ENCODE data around the gene IPPK.
"Not testable (repeated sequence)": the region's sequence is repeated elsewhere in the genome, so short reads cannot be mapped to it uniquely, and the experiment has no call there.

IPPK gene

DNA sequence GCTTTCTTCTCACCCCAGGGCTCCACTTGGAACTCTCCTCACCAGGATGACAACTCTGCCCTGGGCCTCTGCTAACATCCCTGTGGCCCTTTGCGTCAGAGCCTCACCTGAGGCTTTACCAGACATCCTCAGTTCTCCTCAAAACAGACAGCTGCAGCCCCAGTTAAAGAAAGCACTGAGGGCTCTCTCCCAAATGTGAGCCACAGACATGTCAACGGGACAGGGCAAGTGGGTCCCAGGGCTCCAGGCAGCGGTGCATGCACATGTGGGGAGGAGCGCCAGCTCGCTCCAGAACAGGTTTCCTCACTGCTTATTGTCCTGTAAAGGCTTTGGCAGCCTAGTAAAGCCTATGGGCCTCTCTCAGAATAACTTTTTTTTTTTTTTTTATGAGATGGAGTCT, 37.3 kb downstream of the IPPK start:
- TF ChIP-seq, protein P1, sequence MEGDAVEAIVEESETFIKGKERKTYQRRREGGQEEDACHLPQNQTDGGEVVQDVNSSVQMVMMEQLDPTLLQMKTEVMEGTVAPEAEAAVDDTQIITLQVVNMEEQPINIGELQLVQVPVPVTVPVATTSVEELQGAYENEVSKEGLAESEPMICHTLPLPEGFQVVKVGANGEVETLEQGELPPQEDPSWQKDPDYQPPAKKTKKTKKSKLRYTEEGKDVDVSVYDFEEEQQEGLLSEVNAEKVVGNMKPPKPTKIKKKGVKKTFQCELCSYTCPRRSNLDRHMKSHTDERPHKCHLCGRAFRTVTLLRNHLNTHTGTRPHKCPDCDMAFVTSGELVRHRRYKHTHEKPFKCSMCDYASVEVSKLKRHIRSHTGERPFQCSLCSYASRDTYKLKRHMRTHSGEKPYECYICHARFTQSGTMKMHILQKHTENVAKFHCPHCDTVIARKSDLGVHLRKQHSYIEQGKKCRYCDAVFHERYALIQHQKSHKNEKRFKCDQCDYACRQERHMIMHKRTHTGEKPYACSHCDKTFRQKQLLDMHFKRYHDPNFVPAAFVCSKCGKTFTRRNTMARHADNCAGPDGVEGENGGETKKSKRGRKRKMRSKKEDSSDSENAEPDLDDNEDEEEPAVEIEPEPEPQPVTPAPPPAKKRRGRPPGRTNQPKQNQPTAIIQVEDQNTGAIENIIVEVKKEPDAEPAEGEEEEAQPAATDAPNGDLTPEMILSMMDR (IDR thresholded peaks at IDR 0.05; ENCODE audit: low read depth, low read length, missing control alignments), result no peak
- in situ Hi-C loops (cut with HindIII; ENCODE audit: low sequenced_read_pairs), result no loop called here
- H3K4me3 ChIP-seq (ENCODE audit: low read depth, low read length), result no peak overlapping the region
- no peak for DNase-seq (ENCODE audit: low read depth)

DNA sequence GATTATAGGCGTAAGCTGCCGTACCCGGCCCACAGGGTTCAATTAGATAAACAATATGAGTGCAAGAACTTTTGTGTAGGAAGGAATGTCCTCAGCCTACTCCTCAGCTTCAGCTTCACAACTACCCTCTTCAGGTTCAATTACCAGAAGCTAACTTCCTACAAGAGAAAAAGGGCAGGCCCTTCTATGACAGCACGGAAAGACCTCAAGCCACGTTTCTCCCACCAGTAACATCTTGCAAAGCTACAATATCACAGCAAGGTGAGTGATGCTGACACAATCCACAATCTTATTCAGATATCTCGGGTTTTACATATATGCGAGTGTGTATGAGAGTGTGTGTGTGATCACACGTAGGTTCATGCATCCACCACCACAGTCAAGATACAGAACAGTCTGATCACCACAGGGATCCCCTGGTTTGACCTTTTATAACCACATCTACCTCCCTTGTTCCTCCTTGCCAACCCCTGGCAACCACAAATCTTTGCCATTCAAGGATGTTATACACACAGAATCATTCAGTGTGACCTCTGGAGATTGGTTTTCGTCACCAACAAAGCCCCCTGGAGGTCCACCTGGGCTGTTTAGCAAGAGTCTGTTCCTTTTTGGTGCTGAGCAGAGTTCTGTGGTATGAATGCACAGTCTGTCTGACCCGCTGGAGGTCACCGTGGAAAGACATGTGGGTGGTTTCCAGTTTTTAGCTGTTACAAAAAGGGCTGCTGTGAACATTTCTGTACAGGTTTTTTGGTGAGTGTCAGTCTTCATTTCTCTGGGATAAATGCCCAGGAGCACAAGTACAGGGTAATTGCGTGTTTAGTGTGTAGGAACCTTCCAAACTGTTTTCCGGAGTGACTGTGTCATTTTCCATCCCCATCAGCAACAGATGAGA, 38.2 kb downstream of the IPPK start:
- in situ Hi-C loops (cut with HindIII; ENCODE audit: low sequenced_read_pairs), result no loop called here
- peak; percentile 34 for DNase-seq (ENCODE audit: low read depth)
- TF ChIP-seq, protein P1 (IDR thresholded peaks at IDR 0.05; ENCODE audit: low read depth, low read length, missing control alignments), result no peak
- no peak overlapping the region for H3K4me3 ChIP-seq (ENCODE audit: low read depth, low read length)

DNA sequence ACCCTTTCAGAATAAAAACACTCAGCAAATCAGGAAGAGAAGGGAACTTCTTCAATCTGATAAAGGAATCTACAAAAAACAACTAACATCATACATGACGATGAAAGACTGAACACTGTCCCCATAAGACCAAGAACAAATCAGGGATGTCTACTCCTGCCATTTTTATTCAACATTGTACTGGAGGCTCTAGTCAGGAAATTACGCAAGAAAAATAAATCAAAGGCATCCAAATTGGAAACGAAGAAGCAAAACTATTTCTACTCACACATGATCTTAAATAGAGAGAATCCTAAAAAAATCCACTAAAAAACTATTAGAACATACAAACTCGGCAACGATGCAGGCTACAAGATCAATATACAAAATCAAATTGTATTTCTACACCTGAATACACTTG, 42.3 kb downstream of the IPPK start:
- DNase-seq (ENCODE audit: low read depth), result no peak
- no peak overlapping the region for H3K4me3 ChIP-seq (ENCODE audit: low read depth, low read length)
- TF ChIP-seq, protein P1 (IDR thresholded peaks at IDR 0.05; ENCODE audit: low read depth, low read length, missing control alignments), result no peak
- in situ Hi-C loops (cut with HindIII; ENCODE audit: low sequenced_read_pairs), result no loop called here

GRCh38 chr9:92626484-92626883, 43.4 kb downstream of the IPPK start:
- H3K4me3 ChIP-seq (ENCODE audit: low read depth, low read length), result no peak overlapping the region
- no peak for DNase-seq (ENCODE audit: low read depth)
- in situ Hi-C loops (cut with HindIII; ENCODE audit: low sequenced_read_pairs), result no loop called here
- TF ChIP-seq, protein P1 (IDR thresholded peaks at IDR 0.05; ENCODE audit: low read depth, low read length, missing control alignments), result no peak

DNA sequence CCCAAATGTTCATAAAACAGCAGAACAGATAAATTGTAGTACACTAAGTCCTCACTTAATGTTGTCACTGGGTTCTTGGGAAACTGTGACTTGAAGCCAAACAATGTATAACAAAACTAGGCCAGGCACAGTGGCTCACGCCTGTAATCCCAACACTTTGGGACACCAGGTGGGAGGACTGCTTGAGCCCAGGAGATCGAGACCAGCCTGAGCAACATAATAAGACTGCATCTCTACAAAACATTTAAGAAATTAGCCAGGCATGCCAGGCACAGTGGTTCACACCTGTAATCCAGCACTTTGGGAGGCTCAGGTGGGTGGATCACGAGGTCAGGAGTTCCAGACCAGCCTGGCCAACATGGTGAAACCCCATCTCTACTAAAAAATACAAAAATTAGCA, 46.0 kb downstream of the IPPK start:
- H3K4me3 ChIP-seq (ENCODE audit: low read depth, low read length); DNase-seq (ENCODE audit: low read depth); in situ Hi-C loops (cut with HindIII; ENCODE audit: low sequenced_read_pairs): not testable (repeated sequence)

DNA sequence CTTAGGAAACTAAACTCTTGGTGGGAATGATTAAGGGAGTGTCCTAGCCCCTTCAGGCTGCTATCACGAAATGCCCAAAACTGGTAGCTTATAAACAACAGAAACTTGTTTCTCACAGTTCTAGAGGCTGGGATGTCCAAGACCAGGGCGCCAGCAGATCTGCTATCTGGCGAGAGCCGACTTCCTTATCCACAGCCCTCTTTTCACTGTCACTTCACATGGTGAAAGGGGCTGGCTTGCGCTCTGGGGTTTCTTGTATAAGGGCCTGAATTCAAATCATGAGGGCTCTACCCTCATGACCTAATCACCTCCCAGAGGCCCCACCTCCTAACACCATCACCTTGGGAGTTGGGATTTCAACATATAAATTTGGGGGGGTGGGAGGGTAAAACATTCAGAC, 49.1 kb downstream of the IPPK start:
- TF ChIP-seq, protein P1 (IDR thresholded peaks at IDR 0.05; ENCODE audit: low read depth, low read length, missing control alignments), result no peak
- in situ Hi-C loops (cut with HindIII; ENCODE audit: low sequenced_read_pairs), result no loop called here
- no peak overlapping the region for H3K4me3 ChIP-seq (ENCODE audit: low read depth, low read length)
- no peak for DNase-seq (ENCODE audit: low read depth)

DNA sequence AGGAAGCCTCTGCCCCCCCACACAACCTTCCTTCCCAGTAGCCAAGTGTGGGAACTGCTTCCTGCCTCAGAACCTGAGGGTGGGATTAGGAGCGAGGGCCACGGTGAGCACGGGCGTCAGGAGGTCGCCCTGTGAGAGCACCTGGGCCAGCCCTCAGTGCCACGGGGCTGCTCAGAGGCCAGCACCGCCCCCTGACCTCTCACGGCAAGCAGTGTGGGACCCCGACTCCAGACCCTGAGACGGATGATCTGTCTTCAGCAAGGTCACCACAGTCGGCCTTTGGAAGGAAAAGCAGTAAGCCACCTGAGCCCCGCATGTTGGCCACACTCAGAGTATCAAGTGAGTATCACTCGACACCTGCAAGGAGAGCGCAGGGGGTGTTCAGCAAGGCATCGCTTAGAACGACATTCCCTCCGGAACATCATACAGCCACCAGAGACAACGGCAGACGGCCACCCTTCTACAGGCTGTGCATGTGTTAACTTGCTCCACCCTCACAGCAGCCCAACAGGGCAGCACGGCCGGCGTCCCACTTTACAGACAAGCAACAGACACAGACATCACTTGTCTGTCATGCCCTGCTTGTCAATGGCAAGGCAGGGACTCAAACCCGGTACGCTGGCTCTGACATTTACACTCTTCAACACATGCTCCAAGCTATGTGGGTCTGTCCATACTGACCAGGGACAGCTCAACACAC, 50.2 kb downstream of the IPPK start:
- no peak overlapping the region for H3K4me3 ChIP-seq (ENCODE audit: low read depth, low read length)
- no peak for DNase-seq (ENCODE audit: low read depth)
- in situ Hi-C loops (cut with HindIII; ENCODE audit: low sequenced_read_pairs), result no loop called here
- TF ChIP-seq, protein P1 (IDR thresholded peaks at IDR 0.05; ENCODE audit: low read depth, low read length, missing control alignments), result no peak

All from astrocyte of the cerebellum (primary cell).